Stimulated activated CD4-positive, alpha-beta T cell treated with anti-CD3 and anti-CD28 coated beads, Interleukin-4, amount 100 ng/mL, for 1 hour (primary cell): Measurements from ENCODE around the gene NR1H2.
"Not testable (repeated sequence)": the region's sequence is repeated elsewhere in the genome, so short reads cannot be mapped to it uniquely, and the experiment has no call there.

Experiments used
- DNase-seq: peaks from one replicate; pipeline ENCODE4 v3.0.0-alpha.2; 2020

Gene NR1H2

GRCh38 chr19:50379602-50380001 lies 3.3 kb downstream of the NR1H2 start:
- no peak for DNase-seq

DNA sequence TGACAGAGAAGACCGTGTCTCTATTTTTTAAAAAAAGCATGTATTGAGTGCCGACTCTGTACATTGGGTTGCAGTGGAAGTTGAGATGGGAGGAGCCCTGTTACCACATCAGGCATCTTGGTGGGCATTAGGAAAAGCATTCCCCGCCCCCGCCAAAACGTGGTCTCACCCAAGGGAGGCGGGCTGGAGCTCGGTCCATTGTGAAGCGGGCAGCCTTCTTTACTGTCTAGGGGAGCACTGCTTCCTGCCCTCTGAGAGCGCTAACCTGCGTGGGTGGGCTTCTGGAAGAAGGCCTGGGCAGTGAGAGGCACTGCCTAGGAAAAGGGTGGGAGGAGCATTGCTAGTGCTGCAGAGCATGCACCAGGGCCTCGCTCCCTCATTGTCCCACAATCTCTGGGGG lies 3.9 kb downstream of the NR1H2 start:
- no peak for DNase-seq

- DNase-seq = no peak
Observed at GRCh38 chr19:50380751-50381151, 4.5 kb downstream of the NR1H2 start.

GRCh38 chr19:50381881-50382729 lies 5.8 kb downstream of the NR1H2 start:
- DNase-seq = no peak

DNA sequence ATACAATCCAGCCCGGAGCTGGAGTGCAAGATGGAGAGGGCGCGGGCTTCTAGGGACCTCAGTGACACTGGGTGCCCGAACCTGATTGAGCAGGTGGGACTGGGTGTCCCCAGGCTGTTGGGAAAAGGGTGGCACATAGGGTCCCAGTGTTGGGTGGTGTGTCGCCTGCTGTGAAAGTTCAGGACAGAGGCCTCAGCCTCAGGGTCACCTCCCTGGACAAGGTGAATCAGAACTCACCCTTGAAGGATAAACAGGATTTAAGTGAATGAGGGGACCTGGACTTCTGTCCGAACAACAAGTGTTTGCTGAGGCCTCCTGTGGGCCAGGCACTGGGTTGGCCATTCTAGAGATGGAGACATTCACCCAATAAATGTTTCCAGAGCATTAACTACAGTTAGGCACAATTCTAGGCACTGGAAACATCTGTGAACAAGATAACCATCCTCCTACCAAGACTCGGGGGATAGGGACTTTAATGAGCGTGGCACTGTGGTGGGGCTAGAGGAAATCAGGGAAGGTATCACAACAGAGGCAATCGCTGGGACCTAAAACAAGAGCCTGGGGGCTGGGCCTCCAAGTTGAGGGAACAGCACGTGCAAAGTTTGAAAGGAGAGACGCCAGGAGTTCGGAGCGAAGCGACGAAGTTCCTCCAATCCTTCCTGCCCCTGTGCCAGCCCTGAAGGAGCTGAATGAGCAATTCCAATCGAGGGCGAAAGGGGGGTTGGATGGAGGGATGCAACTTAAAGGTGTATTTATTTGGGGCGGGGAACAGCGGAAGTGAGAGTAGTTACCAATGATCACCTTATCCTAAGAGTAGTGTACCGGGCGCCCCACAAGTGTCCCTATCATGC lies 7.0 kb downstream of the NR1H2 start:
- DNase-seq = no peak

GRCh38 chr19:50383852-50384684 lies 7.8 kb downstream of the NR1H2 start, which contains the start of gene POLD1:
POLD1 (plus strand) TSS chr19:50384347; CDS start chr19:50398852, 14,505 bp downstream.
- DNase-seq = peak; percentile 99

GRCh38 chr19:50384685-50385535 lies 8.7 kb downstream of the NR1H2 start:
- DNase-seq = no peak

DNA sequence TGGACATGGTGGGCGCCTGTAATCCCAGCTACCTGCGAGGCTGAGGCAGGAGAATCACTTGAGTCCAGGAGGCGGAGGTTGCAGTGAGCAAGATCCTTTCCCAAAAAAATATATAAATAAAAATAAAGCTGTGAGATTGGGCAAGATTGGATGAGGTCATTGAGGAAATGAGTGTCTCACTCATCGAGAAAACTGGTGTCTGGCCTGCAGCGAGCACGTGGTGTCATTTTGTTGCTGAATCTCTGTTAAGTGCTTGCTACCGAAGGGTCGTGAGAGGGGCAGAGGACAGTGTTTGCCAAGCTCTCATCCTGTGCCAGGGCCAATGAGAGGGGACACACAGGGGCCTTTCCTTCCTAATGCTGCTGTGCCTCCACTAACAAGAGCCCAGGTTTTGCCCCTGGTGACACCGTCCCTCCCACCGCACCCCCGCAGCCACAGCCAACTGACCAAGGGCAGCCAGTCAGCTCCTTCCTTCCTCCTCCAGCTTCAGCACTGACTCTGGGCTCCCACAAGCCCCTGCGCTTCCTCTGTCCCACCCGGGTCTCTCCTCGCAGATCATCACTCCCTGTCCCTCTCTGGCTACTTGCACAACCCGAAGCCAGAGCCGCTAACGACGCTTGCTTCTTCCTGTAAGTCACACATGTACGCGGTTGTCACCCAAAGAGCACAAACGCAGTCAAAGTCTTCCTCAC lies 11.1 kb downstream of the NR1H2 start:
- no peak for DNase-seq

GRCh38 chr19:50387868-50388245 lies 11.6 kb downstream of the NR1H2 start:
- DNase-seq = no peak

- DNase-seq = not testable (repeated sequence)
Observed at GRCh38 chr19:50390295-50390694, 14.0 kb downstream of the NR1H2 start.

GRCh38 chr19:50390952-50391351 lies 14.7 kb downstream of the NR1H2 start:
- not testable (repeated sequence) for DNase-seq

- DNase-seq = no peak
Observed at GRCh38 chr19:50392759-50393158, 16.5 kb downstream of the NR1H2 start.

GRCh38 chr19:50393589-50393988 lies 17.3 kb downstream of the NR1H2 start:
- DNase-seq = no peak

- no peak for DNase-seq
Observed at GRCh38 chr19:50394017-50394416, 17.8 kb downstream of the NR1H2 start.

- no peak for DNase-seq
Observed at GRCh38 chr19:50398675-50399367, 22.6 kb downstream of the NR1H2 start.

DNA sequence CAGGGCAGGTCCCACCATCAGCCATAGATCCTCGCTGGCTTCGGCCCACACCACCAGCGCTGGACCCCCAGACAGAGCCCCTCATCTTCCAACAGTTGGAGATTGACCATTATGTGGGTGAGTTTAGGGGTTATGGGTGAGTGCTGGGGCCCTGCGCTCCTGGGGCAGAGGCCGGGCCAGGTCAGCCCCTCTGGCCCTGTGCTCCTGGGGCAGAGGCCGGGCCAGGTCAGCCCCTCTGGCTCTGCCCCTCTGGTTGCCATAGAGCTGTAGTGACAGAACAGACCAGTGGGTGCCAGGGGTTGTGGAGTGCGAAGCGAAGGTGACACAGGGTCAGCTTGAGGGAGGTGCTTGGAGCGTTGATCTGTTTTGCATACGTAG lies 23.1 kb downstream of the NR1H2 start:
- DNase-seq = no peak

DNA sequence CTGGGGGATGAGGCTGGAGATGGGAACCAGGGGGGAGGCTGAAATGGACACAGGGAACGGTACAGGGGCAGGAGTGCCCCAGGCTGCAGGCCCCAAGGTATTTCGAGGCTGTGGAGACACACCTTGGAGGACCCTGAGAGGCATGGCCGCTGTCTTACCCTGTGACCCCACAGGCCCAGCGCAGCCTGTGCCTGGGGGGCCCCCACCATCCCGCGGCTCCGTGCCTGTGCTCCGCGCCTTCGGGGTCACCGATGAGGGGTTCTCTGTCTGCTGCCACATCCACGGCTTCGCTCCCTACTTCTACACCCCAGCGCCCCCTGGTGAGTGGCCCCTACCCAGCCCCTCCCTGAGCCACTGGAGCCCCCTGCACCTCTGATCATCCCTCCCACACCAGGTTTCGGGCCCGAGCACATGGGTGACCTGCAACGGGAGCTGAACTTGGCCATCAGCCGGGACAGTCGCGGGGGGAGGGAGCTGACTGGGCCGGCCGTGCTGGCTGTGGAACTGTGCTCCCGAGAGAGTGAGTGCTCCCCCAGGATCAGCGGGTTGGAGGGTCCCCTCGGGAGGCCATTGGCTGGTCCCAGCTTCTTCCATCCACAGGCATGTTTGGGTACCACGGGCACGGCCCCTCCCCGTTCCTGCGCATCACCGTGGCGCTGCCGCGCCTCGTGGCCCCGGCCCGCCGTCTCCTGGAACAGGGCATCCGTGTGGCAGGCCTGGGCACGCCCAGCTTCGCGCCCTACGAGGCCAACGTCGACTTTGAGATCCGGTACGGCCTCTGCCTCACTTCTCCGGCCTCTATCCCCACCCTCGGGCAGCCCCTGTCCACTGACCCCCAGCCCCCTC lies 25.6 kb downstream of the NR1H2 start:
- DNase-seq = no peak

- DNase-seq = no peak
Observed at GRCh38 chr19:50402544-50403301, 26.5 kb downstream of the NR1H2 start.
